SIG-M5 treated with dmso at 0.1 percent for 504 hours (cell line): ENCODE measurements around the gene ACKR2.
A peak's percentile ranks its signal among the peaks of the same experiment; 100 is the strongest.
"Not testable (repeated sequence)": the region's sequence is repeated elsewhere in the genome, so short reads cannot be mapped to it uniquely, and the experiment has no call there.

Source experiments
- DNase-seq: peaks from one replicate; lab custom pipeline; 2025; ENCODE audit not compliant: unreplicated experiment; lab: John Stamatoyannopoulos, UW

Gene ACKR2

GRCh38 chr3:42855219-42855546 lies 45.9 kb downstream of the ACKR2 start:
- no peak for DNase-seq

GRCh38 chr3:42855547-42856380 lies 46.5 kb downstream of the ACKR2 start:
- no peak for DNase-seq

GRCh38 chr3:42856544-42856943 lies 47.3 kb downstream of the ACKR2 start:
- DNase-seq = no peak

GRCh38 chr3:42864321-42864950 lies 55.2 kb downstream of the ACKR2 start:
- DNase-seq = no peak

GRCh38 chr3:42865256-42865655 lies 56.0 kb downstream of the ACKR2 start:
- DNase-seq = no peak

GRCh38 chr3:42867138-42867537 lies 57.9 kb downstream of the ACKR2 start:
- DNase-seq = no peak

GRCh38 chr3:42868841-42869240 lies 59.6 kb downstream of the ACKR2 start:
- DNase-seq = no peak

- no peak for DNase-seq
These were observed 62.4 kb downstream of the ACKR2 start for GRCh38 chr3:42871592-42872196.

GRCh38 chr3:42872718-42873117 lies 63.5 kb downstream of the ACKR2 start:
- DNase-seq = no peak

GRCh38 chr3:42873221-42873982 lies 64.2 kb downstream of the ACKR2 start:
- no peak for DNase-seq

GRCh38 chr3:42874749-42875148 lies 65.5 kb downstream of the ACKR2 start:
- DNase-seq = no peak

- DNase-seq = no peak
These were observed 66.3 kb downstream of the ACKR2 start, which contains the start of gene CYP8B1 for GRCh38 chr3:42875325-42876151. Gene CYP8B1, minus strand, starts transcription at chr3:42875879. Its CDS starts 63 bp downstream, at chr3:42875816.

- no peak for DNase-seq
These were observed 67.2 kb downstream of the ACKR2 start for GRCh38 chr3:42876401-42876800.

GRCh38 chr3:42876940-42877720 lies 67.9 kb downstream of the ACKR2 start:
- no peak for DNase-seq

GRCh38 chr3:42877881-42878280 lies 68.6 kb downstream of the ACKR2 start:
- no peak for DNase-seq

- DNase-seq = no peak
These were observed 70.9 kb downstream of the ACKR2 start for GRCh38 chr3:42880183-42880582.

GRCh38 chr3:42880601-42881451 lies 71.6 kb downstream of the ACKR2 start:
- DNase-seq = peak; percentile 86

- DNase-seq = not testable (repeated sequence)
These were observed 74.1 kb downstream of the ACKR2 start for GRCh38 chr3:42883251-42883930.
